Mucosa of descending colon (tissue), 3 donors: Measurements from ENCODE around the gene WFDC12. TPM values are rescaled to one million over a fixed set of nuclear protein-coding genes. Genes with fewer than 3 reads are reported as not detected.
A peak's percentile ranks its signal among the peaks of the same experiment; 100 is the strongest.

Source experiments
- ATAC-seq: fragments of 200-7000 bp; cut with Tn5 transposase; one replicate; pipeline ENCODE4 v1.9.1; 2020; ENCODE audit warnings: mild to moderate bottlenecking, moderate library complexity
- DNase-seq, 3 donors: peaks; one replicate each; pipeline ENCODE4 v3.0.0-alpha.2; 2020
- H3K36me3 ChIP-seq: fragments of 200-600 bp; one replicate; pipeline ENCODE4 v1.8.0; 2021; ENCODE audit warnings: low read depth, mild to moderate bottlenecking
- H3K4me1 ChIP-seq: fragments of 200-600 bp; one replicate; pipeline ENCODE4 v1.8.0; 2021; ENCODE audit warnings: low read depth, mild to moderate bottlenecking
- H3K4me3 ChIP-seq: fragments of 200-600 bp; one replicate; pipeline ENCODE4 v1.8.0; 2021; ENCODE audit warnings: mild to moderate bottlenecking
- H3K9me3 ChIP-seq: fragments of 200-600 bp; one replicate; pipeline ENCODE4 v1.8.0; 2021; ENCODE audit warnings: mild to moderate bottlenecking
- CTCF ChIP-seq: fragments of 200-600 bp; IDR thresholded peaks from one replicate; pipeline ENCODE4 v1.8.0; 2022; ENCODE audit warnings: antibody characterized with exemption, mild to moderate bottlenecking
- intact Hi-C, 2 donors: fragments of 100-400 bp; cut with DNase I in 1 of 2; cut with micrococcal nuclease in 1 of 2; formaldehyde crosslinking; loops; one replicate each; pipeline versions ENCODE4 v1.11.0 to v1.11.1; 2022; cut with DNase I, micrococcal nuclease
- total RNA-seq, 3 donors: library from RNA; stranded (reverse); fragmentation: NEBNext Ultra II Directional in 2 of 3; extraction: Animal tissue kit (Norgen Biotek cat#: 25700) in 2 of 3; gene quantifications; one replicate each; pipeline versions ENCODE4 v1.2.1 to v1.2.4, GENCODE V29; 2021 to 2023
- donor health status: DM: no; HTN: no; CAD: no; lungs with moderate emphysema.
- donor health status: DM: no; HTN: no; CAD: no.
- donor health status: DM: no; HTN: yes; CAD: no.

Gene WFDC12
- total RNA-seq, 3 donors from 2014 or later: not detected

DNA sequence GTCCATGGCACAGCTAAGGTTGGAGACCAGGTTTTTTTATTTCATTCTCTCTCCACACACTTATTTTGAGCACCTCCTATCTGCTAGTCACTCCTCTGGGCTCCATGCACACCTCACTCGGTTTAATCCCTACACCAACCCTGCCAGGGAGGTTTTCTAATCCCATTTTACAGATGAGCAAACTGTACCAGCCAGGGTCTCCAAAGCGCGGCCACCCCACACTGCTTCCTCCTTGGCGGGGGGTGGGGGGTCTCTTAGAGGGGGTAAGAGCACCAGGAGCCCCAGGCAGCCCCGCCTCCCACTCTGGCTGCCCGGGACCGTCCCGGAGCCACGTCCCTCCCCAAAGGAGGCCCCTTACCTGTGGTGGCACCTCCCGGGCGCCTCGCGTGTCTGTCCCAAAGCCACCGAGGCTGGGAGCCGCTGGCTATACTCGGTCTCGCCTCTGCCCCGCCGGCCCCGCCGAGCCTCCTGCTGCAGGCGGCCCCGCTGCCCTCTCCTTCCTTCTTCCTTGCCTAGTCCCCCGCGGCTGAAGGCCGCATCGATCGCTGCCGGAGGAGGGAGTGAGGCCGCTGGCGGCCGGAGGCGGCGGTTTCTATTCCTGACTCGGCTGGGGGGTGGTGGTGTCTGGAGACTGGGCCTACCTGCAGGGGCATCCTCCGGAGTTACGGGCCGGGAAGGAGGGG, 23.6 kb downstream of the WFDC12 start, which contains the start of gene KCNS1:
TSS of gene KCNS1 (minus strand) at position 565 of the 683 bp plus-strand sequence. CDS start 1,891 bp downstream, outside the sequence.
- H3K4me1 ChIP-seq: no peaks in the 10 kb centered on the region
- H3K9me3 ChIP-seq: no peaks in the 10 kb centered on the region
- intact Hi-C loops: no loop called here
- no peak within 1 kb of the TSS for H3K4me3 ChIP-seq
- ATAC-seq: peak; percentile 49
- peak in 1 of 3 donors; percentile 47 for DNase-seq
- TF ChIP-seq CTCF: no peak
- no peaks in the 10 kb centered on the region for H3K36me3 ChIP-seq

DNA sequence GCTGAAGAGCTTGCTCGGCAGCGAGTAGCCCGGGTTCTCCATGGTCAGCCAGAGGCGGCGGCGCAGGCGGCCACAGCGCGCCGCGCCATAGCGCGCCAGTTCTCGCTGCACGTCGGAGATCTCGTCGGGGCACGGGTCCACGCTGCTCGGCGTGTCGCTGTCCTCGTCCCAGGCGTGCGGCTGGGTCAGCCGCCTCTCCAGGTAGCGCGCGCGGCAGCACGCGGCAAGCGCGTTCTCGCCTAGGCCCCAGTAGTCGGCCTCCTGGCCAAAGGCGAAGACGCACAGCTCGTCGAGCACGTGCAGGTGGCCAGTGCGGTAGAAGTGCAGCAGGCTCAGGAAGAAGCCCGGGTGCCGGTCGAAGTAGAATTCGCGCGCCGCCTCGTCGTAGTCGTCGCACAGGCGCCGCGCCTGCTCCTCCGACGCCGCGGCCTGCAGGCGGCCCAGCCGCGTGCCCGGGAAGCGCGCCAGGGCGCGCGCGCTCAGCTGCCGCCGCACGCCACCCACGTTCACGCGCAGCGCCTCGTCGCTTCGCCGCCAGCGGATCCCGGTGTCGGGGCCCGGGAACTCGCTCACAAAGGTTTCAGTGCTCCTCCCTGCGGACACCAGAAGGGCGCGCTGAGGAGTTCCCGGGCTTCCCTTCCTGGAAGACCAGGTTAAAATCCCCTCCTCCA, 26.0 kb downstream of the WFDC12 start:
- Histone ChIP-seq H3K4me3 (no peak overlapping the region), H3K36me3 (no peaks in the 10 kb centered on the region), H3K4me1 (no peaks in the 10 kb centered on the region), H3K9me3 (no peaks in the 10 kb centered on the region)
- ATAC-seq (peak; percentile 35), DNase-seq (peak; percentile 25 to 56 (median 53))
- intact Hi-C loops: no loop called here
- no peak for TF ChIP-seq CTCF

DNA sequence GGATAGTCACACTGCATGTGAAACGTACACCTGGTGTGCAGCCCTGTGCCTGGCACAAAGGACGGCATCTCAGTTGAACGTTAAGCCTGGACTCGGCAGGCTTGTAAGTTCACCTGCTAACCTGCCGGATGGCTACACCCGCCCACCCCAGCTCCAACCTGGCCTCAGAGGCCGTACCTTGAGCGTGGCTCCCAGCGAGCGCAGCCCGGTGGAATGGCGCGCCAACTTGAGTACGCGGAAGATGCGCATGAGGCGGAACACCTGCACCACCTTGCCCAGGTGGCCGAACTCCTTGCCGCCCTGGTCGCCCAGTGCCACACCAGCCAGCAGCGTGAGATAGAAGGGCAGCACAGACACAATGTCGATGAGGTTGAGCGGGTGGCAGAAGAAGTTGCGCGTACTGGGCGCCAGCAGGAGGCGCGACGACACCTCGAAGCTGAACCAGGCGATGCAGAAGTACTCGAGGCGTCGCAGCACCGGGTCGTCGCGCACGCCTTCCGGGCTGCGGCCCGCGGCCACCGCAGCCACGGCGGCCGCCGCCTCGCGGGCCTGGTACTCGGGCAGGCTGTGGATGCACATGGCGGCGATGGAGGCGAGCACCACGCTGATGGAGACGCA, 26.7 kb downstream of the WFDC12 start:
- peak; percentile 55 for ATAC-seq
- H3K4me3 ChIP-seq: no peak overlapping the region
- no peak for TF ChIP-seq CTCF
- H3K9me3 ChIP-seq: no peaks in the 10 kb centered on the region
- DNase-seq: peak; percentile 57 to 63 (median 58)
- no peaks in the 10 kb centered on the region for H3K36me3 ChIP-seq
- H3K4me1 ChIP-seq: no peaks in the 10 kb centered on the region
- intact Hi-C loops: no loop called here

- TF ChIP-seq CTCF: no peak
- H3K9me3 ChIP-seq: no peaks in the 10 kb centered on the region
- DNase-seq (no peak), ATAC-seq (no peak)
- intact Hi-C loops: no loop called here
- no peak overlapping the region for H3K4me3 ChIP-seq
- no peaks in the 10 kb centered on the region for H3K36me3 ChIP-seq
- no peaks in the 10 kb centered on the region for H3K4me1 ChIP-seq
Observed at GRCh38 chr20:45096781-45097180, 27.5 kb downstream of the WFDC12 start.

- DNase-seq: peak in 1 of 3 donors; percentile 79
- peak; percentile 70 for ATAC-seq
- Histone ChIP-seq H3K36me3 (no peaks in the 10 kb centered on the region), H3K9me3 (no peaks in the 10 kb centered on the region), H3K4me3 (no peak overlapping the region), H3K4me1 (no peaks in the 10 kb centered on the region)
- peak; percentile 56 for TF ChIP-seq CTCF
- intact Hi-C loops: no loop called here
Observed at GRCh38 chr20:45095805-45096238, 28.4 kb downstream of the WFDC12 start.
